Amniotic stem cell (primary cell): ENCODE results near the gene PTGES2.
"Not testable (repeated sequence)": the region's sequence is repeated elsewhere in the genome, so short reads cannot be mapped to it uniquely, and the experiment has no call there.

Experiments
- DNase-seq: peaks from one replicate; lab custom pipeline; 2025; lab: John Stamatoyannopoulos, UW

The PTGES2 gene

DNA sequence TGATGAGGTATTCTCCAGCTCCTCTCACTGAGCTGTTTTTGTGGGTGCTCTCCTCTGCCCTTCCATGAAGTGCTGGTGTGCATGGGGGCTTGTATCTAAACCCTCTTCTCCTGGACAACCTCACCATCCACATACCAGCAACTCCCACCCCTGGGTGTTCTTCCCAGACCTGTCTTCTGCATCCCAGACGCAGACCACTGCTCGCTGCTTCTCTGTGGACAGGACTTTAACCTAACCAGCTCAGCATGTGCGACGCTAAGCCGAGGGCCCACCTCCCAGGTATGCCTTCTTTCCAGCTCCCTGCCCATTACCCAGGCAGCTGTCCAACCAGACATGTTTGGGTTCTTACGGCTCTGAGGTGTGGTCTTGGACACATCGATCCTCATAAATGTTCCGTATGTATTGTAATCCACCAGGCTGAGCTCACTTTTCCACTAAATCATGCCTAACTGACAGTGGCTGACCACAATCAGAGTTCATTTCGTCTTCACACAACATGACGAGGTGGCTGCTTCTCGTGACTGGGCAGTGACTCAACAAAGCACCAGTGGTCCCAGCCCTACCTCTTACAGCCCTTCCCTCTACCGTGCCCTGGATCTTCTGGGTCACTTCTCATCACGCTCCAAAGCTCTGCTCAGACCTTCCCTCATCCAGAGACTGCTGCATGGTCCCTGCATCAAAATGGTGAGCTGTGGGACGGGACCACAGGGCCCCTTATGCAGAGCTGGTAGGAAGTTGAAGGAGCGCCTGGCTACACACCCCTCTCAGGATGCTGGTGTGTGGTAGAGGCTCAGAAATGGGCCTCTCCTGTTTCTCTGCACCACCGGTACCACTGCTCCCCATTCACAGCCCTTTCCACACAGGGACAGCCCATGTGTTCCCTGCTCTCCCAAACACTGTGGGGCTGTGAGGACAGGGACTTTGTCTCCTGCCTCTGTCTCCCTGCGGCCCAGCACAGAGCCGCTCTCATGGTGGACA, 9.6 kb upstream of the PTGES2 start:
- DNase-seq = no peak

DNA sequence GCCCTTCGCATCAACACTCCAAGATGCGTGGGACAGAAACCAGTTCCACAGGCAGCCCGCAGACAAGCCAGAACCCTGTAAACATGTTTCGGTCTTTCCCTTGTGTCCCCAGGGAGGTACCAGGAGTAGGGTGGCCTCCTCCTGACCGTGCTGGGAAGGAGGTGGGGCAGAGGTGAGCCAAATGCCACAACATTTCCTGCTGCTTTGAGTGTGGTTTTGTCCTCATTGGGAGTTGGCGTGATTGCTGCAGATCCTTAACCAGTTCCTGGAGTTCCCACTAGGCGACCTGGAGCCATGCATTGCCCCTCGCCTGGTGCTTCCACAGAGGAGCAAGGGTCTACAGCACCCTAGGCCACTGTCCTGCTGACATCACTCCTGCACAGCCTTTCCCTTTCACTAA, 8.0 kb upstream of the PTGES2 start:
- not testable (repeated sequence) for DNase-seq

DNA sequence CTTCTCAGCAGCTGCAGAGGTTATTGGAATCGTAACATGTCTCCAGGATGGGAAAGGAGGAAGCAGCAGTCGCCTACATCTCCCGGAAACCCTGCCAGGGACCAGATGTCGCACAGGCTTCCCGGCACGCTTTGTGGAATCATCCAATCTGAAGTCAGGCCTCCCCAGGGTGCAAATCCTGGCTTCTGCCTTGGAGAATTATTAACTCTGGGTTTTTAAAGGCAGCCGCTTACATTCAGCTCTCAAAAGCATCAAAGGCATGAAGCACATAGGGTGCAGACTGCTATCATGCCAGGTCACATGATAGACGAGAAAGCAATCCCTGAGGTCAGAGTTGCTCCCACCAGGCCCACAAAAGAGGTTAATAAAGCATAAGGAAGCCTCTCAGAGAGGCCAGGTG, 4.6 kb upstream of the PTGES2 start:
- DNase-seq = not testable (repeated sequence)

DNA sequence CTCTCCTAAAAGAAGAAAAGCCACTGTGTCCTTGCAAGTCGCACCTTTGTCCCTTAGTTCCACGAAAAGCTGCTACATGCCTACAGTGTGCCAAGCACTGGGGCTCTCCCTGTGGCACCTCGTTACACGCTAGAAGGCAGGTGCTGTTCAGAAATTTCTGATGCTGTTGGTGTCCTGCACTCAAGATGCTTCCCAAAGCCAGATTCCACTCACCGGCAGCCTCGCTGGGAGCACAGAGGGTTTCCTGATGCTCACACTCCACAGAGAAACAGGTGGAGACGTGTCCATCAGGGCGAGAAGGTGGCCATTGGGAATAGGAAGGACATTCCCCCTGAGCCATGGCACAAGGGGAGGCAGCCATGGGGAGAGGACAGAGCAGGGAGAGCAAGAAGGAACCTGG, 3.8 kb upstream of the PTGES2 start:
- DNase-seq = not testable (repeated sequence)

DNA sequence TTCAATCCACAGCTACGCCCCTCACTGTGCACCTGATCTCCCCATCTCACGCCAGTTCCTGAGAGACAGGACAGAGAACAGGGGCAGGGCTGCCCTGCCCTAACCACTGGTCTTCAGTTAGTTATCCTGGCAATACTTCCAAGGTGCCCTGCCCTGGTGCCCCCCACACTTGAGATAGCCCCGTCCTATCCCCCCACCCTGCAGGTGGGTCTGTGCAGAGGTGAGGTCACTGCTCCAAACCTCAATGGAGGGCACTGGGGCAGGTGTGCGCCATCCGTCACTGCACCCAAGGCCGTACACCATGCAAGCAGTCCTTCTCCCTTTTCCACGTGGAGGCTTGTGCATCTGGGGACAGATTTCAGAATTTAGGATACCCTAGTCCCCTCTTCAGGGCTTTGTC, 3.1 kb upstream of the PTGES2 start:
- DNase-seq = not testable (repeated sequence)

DNA sequence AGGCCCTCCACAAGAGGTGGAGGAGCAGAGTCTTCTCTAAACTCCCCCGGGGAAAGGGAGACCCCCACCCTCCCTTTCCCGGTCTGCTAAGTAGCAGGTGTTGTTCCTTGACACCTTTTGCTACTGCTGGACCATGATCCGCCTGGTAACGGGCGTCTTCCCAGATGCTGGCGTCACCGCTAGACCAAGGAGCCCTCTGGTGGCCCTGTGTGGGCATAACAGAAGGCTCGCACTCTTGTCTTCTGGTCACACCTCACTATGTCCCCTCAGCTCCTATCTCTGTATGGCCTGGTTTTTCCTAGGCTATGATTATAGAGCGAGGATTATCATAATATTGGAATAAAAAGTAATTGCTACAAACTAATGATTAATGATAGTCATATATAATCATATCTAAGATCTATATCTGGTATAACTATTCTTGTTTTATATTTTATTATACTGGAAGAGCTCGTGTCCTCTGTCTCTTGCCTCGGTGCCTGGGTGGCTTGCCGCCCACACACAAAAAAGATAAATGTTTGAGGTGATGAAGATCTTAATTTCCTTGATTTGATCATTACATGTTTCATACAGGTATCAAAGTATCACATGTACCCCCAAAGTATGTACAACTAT, 2.6 kb upstream of the PTGES2 start:
- DNase-seq = not testable (repeated sequence)

DNA sequence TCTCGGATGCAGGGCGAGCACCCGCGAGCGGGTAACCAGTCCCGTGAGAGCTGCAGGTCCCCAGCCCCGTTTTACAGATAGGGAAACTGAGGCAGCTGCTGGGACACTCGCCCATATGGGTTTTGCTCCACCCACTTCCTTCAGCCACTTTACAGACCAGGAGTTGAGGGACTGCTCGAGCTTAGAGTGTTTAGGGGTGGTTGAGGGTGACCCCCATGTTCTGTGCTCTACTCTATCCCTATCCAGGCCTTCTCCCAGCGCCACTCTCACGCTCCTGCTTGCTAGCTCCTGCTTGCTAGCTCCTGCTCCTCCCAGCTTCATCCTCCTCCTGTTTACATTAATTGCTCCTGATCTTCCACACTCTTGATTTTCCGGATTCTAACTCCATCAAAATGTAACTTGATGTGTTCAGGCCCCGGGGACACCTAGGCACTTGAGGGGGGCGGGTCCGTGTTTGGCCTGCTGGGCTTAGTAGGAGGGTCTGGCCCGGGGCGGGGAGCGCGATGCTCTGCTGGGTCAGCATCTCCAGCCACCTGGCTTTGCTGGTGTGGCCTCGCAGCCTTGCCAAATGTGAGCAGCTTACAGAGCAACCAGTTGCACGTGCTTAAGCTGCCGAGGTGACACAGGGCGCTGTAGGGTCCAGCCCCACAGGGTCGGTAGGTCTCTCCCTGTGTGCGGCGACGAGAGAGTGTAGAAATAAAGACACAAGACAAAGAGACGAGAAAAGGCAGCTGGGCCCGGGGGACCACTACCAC, 1.5 kb upstream of the PTGES2 start:
- no peak for DNase-seq

DNA sequence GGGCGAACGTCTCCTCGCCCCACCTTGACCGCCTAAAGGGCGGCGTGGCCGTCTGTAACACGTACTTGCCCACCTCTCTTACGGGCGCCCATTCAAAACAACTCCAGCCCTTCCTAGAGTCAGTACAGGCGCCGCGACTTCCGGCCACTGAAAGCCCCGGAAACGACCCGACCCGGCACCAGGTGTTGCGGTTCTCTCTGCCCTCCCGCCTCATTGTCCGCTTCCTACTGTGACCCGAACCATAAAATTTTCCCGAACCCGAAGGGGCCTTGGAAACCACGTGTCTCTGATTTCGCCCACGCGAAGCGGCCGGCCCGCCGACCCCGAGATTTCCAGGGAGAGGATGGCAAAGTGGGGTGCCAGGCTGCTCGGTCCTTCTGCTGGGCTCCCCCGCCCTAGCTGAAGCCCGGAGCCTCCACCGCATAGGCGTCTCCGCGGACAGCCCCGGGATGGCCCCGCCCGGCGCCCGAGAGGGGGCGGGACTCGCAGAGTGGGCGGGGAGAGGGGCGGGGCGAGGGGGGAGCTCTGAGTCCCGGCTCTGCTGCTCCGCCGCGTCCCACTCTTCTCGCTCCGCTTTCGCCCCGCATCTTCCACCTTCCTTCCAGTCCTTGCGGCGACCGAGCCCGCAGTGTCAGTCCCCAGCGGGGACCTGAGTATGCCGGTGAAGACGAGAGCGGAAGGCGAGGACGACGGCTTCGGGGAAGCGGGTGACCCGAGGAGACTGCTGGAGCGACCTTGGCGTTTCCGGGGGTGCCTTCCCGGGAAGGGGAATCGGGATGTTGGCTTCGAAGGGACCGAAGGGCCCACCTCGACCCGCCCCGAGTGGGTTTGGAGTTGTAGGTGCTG, 684 bp upstream of the PTGES2 start:
- peak; percentile 77 for DNase-seq

DNA sequence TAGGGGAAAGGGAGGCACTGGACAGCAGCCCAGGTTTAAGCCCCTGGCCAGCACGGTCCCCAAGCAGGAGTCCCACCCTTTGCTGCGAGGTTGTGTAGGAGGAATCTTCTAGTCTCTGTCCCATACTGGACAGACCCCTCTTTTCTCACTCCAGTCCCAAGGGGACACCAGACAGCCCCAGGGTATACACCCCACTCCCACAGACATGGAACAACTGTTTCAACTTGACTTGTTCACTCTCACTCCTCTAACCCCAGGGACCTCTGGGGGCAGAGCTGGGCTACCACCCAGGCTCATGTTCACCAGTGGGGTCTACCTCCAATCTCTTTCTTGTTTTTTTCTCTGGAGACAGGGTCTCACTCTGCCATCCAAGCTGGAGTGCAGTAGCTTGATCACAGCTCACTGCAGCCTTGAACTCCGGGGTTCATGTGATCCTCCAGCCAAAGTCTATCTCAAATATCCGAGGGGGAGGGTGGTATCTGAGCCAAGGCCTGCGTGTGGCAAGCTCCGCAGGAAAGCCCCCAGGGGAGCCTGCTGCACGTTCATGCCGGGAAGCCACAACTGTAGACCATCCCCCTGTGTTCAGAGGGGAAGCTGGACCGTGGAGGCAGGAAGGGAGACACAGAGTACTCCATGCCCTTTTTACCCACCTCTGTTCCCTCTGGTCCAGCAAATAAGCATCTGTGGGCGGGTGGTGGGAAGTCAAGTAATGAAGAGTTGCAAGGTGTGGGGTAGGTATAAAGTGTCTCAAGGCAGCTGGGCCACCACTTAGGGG, 1.8 kb downstream of the PTGES2 start:
- no peak for DNase-seq

DNA sequence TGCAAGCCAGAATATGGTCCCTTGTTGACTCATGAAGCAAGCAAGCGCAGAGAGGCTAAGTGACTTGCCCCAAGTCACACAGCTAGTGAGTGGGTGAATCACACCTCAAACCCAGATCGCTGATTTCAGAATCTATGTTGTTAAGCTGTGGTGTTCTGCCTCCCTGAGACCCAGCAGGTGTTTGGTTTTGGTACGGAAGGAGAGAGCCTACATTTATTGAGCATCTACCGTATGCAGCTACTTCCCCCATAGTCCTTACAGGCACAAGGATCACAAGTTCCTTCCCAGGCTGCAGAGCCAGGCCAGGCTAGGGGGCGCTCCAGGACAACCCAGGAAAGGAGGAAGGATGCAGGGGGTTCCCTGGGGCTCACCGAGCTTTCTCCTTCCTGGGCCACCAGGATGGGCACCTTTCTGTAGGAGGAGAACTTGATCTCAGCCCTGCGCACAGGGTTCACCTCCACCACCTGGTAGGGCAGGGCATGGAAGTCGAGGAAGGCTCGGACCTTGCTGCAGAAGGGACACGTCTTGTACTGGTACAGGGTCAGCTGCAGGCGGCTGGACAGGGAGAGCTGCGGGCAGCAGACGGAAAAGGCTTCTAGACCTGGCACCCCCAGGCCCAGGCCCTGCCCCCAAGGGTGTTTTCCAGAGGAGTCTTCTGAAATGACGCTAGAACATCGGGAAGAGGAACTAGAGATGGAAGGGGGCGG, 2.5 kb downstream of the PTGES2 start:
- DNase-seq = no peak

DNA sequence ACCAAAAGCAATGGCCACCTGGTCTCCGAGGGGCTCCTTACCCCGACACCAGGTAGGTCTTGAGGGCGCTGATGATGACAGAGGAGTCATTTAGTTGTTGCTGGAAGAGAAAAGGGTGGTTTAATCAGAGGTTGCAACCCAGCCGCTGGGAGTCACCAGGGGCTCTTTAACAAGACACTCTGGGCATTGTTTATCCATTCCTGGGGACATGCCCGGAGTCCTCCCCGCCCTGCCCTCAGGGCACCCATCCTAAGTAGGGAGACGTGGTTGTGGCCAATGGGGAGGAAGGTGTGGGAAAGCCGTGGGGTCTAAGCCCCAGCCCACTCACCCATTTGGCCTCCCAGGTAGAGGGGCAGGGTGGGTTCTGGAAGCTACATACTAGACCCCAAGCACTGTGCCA, 3.1 kb downstream of the PTGES2 start:
- DNase-seq = no peak

DNA sequence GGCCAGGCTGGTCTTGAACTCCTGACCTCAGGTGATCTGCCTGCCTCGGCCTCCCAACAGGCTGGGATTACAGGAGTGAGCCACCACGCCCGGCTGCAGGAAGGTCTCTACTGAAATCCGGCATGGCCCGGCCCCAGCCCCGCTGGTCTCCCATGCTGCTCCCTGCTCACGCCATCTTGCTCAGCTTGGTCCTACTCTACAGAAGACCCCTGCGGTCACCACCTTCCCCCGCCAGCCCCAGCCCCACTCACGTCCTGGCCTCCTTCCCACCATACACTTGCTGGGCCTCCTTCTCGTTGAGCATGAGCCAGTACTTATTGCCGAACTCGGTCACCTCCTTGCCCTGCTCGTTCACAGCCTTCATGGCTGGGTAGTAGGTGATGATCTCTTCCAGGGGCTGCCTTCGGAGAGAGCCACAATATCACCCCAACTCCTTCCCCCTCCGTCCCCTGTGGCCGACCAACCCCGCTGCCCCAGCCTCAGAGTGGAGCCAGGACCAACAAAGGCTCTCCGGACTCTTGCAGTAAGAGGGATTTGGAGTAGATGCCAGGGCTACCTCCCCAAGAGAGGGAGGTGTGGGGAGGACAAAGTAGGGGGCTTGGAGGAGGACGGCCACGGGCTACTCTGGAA, 4.0 kb downstream of the PTGES2 start:
- DNase-seq = no peak

DNA sequence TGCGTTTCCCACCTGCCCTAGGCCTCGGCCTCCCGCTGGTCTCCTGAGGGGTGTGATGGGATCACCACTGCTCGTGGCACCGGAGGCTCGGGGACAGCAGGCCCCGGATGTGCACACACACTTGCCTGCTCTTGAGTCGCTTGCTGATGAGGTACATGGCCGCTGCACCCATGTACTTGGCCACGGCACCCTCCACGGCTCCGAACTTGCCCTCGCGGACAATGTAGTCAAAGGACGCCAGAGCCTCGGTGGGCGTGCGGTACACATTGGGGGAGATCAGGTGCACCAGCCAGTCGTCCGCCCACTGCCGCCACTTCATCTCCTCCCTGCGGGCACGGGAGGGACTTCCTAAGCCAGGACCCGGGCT, 4.7 kb downstream of the PTGES2 start:
- DNase-seq = no peak

DNA sequence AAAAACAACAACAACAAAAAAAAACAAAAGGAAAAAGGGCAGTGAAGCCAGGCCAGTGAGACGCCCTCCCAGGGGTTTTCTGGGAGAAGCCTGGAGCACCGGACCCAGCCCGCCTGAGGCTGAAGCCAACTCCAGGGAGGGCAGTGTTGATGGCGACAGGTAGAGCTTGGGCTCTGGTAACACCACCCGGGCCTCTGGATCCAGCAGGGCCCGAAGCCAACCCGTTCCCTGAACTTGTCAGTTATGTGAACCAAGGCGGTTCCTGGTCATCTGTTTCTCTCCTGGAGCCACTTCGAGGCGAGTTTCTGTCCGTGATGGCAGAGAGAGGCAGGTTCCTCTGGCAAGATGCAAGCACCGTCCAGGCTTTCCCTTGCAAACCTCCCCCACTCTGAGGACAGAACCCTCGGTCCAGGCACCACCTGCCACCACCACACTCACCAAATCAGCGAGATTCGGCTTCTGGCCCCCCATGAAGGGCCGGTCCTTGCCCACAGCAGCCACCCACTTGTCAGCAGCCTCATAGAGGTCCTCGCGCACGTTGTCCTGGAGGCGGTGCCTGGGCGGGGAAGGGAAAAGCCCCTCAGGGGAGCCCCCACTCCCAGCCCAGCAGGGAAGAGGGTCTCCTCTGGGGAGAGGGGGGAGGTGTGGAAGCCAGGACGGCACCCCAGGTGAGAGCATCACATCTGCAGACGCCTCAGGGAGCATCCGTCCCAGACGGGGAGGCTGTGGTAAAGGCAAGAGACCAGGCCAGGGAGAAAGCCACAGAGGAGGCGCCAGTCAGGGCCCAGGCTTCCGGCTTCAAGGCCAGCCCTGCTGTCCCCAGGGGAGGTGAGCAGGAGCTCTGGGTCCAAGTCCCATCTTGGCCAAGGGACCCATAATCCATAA, 5.4 kb downstream of the PTGES2 start:
- DNase-seq = no peak

DNA sequence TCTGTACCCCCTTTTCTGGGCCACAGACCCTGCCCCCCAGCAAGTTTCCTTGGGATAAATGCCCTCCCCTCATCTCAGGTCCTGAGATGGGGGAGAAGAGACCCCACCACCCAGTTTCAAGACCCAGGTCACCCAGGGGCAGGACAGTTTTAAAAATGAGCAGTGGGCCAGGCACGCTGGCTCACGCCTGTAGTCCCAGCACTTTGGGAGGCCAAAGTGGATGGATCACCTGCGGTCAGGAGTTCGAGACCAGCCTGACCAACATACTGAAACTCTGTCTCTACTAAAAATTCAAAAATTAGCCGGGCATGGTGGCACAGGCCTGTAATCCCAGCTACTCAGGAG, 6.1 kb downstream of the PTGES2 start:
- DNase-seq = no peak

DNA sequence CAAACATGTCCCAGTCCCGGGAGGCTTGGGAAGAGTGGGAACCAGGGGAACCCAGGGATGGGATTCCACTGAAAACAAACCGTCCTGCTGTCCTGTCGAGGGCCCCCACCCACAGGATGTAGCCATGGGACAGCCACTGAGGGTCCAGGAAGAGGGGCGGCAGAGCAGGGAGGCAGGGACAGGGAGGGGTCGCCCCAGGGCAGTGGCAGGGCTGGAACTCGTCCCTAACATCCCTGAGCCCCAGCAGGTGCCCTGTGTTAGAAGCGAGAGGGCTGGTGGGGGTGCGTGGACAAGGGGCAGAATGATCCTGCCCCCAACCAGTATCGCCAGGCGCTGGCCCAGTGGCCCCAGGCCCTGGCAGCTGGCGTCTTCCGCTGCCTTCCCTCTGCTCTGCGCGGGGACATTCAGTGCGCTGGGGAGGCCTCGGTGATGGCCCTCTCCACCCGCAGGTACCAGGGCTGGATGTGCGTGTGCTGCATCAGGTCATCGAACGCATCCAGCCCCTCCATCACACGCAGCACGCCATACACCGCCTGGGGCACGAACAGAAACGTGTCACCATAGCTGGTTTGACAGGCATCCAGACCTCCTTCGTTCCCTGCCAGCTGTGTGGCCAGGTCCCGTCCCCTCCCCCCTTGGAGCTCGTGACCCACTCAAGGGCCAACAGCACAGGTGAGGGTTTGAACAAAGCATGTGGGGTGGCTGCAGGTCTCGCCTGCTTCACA, 6.6 kb downstream of the PTGES2 start:
- DNase-seq = no peak

DNA sequence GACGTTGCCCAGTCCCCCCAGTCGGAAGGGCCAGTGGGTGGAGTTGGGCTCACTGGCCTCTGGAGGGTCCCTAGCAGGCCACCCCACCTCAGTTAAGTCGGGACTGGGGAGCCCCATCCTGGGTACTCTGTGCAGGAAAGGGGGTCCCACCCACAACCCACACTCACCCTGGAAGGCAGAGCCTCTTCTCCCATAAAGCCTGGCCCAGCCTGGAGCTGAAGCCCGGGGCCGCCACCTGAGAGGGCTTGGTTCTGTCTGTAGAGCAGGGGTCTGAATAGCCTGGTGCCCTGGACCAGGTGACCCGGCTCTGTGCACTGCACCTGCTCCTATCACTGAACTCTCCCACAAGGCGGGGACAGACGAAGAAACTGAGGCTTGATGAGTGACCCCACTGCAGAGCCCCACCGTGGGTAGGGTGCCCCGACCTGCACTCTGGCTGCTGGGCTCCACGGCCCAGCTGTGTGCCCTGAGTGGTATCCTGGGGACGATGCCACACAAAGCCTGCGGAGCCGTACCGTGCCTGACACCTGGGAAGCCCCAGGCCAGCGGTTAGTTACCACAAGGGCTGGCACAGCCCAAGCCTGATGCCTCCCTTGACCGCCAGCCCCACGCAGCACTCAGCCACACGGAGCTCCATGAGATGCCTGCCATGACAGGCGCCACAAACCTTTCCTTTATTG, 7.3 kb downstream of the PTGES2 start:
- no peak for DNase-seq
